ENCODE measurements around the gene SULT1A1.
"Not testable (repeated sequence)": the region's sequence is repeated elsewhere in the genome, so short reads cannot be mapped to it uniquely, and the experiment has no call there.

The SULT1A1 gene

DNA sequence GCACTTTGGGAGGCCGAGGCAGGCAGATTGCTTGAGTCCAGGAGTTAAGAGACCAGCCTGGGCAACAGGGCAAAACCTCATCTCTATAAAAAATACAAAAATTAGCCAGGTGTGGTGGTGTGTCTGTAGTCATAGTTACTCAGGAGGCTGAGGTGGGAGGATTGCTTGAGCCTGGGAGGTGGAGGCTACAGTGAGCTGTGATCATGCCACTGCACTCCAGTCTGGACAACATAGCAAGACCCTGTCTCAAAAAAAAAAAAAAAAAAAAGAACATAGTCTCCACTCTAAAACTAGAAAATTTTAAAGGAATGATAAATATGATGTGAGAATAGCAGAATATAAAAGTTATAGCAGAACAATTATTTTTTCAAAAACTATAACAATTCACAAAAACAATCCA is 10.5 kb upstream of the SULT1A1 start:
- H3K9ac ChIP-seq (ENCODE audit: low read depth in 1 of 2, low read length in 2 of 2); H3K9me3 ChIP-seq (ENCODE audit: control insufficient read depth in 2 of 2, low read length in 2 of 2); H3K36me3 ChIP-seq (ENCODE audit: control insufficient read depth in 2 of 2, insufficient read depth in 2 of 2, low read length in 2 of 2); H3K27ac ChIP-seq (ENCODE audit: low read depth in 2 of 2, low read length in 2 of 2); H3K27me3 ChIP-seq (ENCODE audit: control insufficient read depth in 2 of 2, insufficient read depth in 2 of 2, low read length in 2 of 2); H3K4me3 ChIP-seq (ENCODE audit: low read length in 2 of 2); H3K4me1 ChIP-seq (ENCODE audit: control insufficient read depth in 2 of 2, insufficient read depth in 2 of 2, low read length in 2 of 2): not testable (repeated sequence)

DNA sequence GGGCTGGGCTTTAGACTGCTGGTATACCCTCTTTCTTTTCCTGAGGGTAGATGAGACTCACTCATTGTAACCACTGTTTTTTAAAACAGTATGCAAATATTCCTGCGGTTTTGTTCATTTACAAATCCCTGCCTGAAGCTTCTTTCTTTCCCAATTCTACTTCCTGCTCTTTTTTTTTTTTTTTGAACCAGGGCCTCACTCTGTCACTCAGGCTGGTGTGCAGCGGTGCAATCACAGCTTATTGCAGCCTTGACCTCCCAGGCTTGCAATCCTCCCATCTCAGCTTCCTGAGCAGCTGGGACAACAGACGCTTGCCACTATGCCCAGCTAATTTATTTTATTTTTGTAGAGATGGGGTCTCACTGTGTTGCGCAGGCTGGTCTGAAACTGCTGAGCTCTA is 8.0 kb upstream of the SULT1A1 start:
- H3K27me3 ChIP-seq (ENCODE audit: control insufficient read depth in 2 of 2, insufficient read depth in 2 of 2, low read length in 2 of 2) = no peaks in the 10 kb centered on the region
- no peaks in the 10 kb centered on the region for H3K36me3 ChIP-seq (ENCODE audit: control insufficient read depth in 2 of 2, insufficient read depth in 2 of 2, low read length in 2 of 2)
- no peak overlapping the region for H3K4me3 ChIP-seq (ENCODE audit: low read length in 2 of 2)
- no peak overlapping the region for H3K9ac ChIP-seq (ENCODE audit: low read depth in 1 of 2, low read length in 2 of 2)
- no peak overlapping the region for H3K27ac ChIP-seq (ENCODE audit: low read depth in 2 of 2, low read length in 2 of 2)
- peaks cover 0 to 2% of the 10 kb centered on the region in 2 donors for H3K4me1 ChIP-seq (ENCODE audit: control insufficient read depth in 2 of 2, insufficient read depth in 2 of 2, low read length in 2 of 2)
- H3K9me3 ChIP-seq (ENCODE audit: control insufficient read depth in 2 of 2, low read length in 2 of 2) = no peaks in the 10 kb centered on the region

DNA sequence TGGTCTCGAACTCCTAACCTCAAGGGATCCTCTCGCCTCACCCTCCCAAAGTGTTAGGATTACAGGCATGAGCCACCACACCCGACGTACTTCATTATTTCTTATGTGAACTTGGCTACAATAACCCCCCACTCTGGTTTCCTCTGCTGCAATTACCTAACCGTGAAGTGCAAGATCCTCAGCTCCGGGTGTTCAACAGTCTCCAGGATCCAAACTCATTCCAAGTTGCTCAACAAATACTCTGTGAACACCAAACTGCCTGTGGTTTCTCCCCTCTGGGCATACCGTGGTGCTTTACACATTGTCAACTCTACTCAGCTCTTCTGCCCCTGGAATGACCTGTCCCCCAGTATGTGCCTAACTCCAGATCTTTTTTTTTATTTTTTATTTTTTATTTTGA is 6.8 kb upstream of the SULT1A1 start:
- H3K27me3 ChIP-seq (ENCODE audit: control insufficient read depth in 2 of 2, insufficient read depth in 2 of 2, low read length in 2 of 2) = no peaks in the 10 kb centered on the region
- peaks cover 0 to 2% of the 10 kb centered on the region in 2 donors for H3K4me1 ChIP-seq (ENCODE audit: control insufficient read depth in 2 of 2, insufficient read depth in 2 of 2, low read length in 2 of 2)
- H3K27ac ChIP-seq (ENCODE audit: low read depth in 2 of 2, low read length in 2 of 2) = no peak overlapping the region
- H3K36me3 ChIP-seq (ENCODE audit: control insufficient read depth in 2 of 2, insufficient read depth in 2 of 2, low read length in 2 of 2) = no peaks in the 10 kb centered on the region
- H3K4me3 ChIP-seq (ENCODE audit: low read length in 2 of 2) = no peak overlapping the region
- H3K9ac ChIP-seq (ENCODE audit: low read depth in 1 of 2, low read length in 2 of 2) = no peak overlapping the region
- no peaks in the 10 kb centered on the region for H3K9me3 ChIP-seq (ENCODE audit: control insufficient read depth in 2 of 2, low read length in 2 of 2)

DNA sequence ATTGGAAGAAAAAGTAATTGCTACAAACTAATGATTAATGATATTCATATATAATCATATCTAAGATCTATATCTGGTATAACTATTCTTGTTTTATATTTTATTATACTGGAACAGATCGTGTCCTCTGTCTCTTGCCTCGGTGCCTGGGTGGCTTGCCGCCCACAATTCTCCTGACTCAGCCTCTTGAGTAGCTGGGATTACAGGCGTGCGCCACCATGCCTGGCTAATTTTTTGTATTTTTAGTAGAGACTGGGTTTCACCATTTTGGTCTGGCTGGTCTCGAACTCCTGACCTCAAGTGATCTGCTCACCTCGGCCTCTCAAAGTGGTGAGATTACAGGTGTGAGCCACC is 6.4 kb upstream of the SULT1A1 start:
- not testable (repeated sequence) for H3K9ac ChIP-seq (ENCODE audit: low read depth in 1 of 2, low read length in 2 of 2); H3K9me3 ChIP-seq (ENCODE audit: control insufficient read depth in 2 of 2, low read length in 2 of 2); H3K27ac ChIP-seq (ENCODE audit: low read depth in 2 of 2, low read length in 2 of 2); H3K4me3 ChIP-seq (ENCODE audit: low read length in 2 of 2); H3K27me3 ChIP-seq (ENCODE audit: control insufficient read depth in 2 of 2, insufficient read depth in 2 of 2, low read length in 2 of 2); H3K4me1 ChIP-seq (ENCODE audit: control insufficient read depth in 2 of 2, insufficient read depth in 2 of 2, low read length in 2 of 2); H3K36me3 ChIP-seq (ENCODE audit: control insufficient read depth in 2 of 2, insufficient read depth in 2 of 2, low read length in 2 of 2)

DNA sequence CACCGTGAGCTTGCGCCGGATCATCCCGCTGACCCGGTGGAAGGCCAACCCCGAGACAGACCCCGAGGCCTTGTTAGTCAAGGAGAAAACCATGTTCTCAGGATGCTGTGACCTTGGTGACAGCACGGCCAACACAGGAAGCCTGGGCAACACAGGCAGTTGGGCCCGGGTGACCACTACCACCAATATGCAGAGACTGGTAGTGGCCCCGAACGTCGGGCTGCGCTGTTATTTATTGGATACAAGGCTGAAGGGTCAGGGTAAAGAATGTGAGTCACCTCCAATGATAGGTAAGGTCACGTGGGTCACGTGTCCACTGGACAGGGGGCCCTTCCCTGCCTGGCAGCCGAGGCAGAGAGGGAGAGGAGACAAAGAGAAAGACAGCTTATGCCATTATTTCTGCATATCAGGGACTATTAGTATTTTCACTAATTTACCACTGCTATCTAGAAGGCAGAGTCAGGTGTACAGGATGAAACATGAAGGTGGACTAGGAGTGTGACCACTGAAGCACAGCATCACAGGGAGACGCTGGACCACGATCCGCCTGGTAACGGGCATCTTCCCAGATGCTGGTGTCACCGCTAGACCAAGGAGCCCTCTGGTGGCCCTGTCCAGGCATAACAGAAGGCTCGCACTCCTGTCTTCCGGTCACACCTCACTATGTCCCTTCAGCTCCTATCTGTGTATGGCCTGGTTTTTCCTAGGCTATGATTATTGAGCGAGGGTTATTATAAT is 5.8 kb upstream of the SULT1A1 start:
- not testable (repeated sequence) for H3K4me1 ChIP-seq (ENCODE audit: control insufficient read depth in 2 of 2, insufficient read depth in 2 of 2, low read length in 2 of 2); H3K4me3 ChIP-seq (ENCODE audit: low read length in 2 of 2); H3K27me3 ChIP-seq (ENCODE audit: control insufficient read depth in 2 of 2, insufficient read depth in 2 of 2, low read length in 2 of 2); H3K27ac ChIP-seq (ENCODE audit: low read depth in 2 of 2, low read length in 2 of 2); H3K9ac ChIP-seq (ENCODE audit: low read depth in 1 of 2, low read length in 2 of 2); H3K36me3 ChIP-seq (ENCODE audit: control insufficient read depth in 2 of 2, insufficient read depth in 2 of 2, low read length in 2 of 2); H3K9me3 ChIP-seq (ENCODE audit: control insufficient read depth in 2 of 2, low read length in 2 of 2)

DNA sequence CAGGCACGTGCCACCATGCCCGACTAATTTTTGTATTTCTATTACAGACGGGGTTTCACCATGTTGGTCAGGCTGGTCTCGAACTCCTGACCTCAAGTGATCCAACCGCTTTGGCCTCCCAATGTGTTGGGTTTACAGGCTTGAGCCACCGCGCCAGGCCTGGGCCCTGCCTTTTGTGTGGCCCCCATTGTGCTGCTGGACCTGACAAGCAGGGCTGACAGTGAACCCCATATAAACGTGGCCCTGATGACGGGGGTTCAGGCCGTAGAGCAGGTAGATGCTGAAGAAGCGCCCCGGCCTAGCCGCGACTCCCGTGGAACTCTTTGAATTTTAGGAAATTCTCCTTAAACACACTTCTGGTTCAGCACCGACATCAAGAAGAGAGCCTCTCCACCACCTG is 4.7 kb upstream of the SULT1A1 start:
- not testable (repeated sequence) for H3K36me3 ChIP-seq (ENCODE audit: control insufficient read depth in 2 of 2, insufficient read depth in 2 of 2, low read length in 2 of 2); H3K9ac ChIP-seq (ENCODE audit: low read depth in 1 of 2, low read length in 2 of 2); H3K9me3 ChIP-seq (ENCODE audit: control insufficient read depth in 2 of 2, low read length in 2 of 2); H3K27ac ChIP-seq (ENCODE audit: low read depth in 2 of 2, low read length in 2 of 2); H3K4me3 ChIP-seq (ENCODE audit: low read length in 2 of 2); H3K27me3 ChIP-seq (ENCODE audit: control insufficient read depth in 2 of 2, insufficient read depth in 2 of 2, low read length in 2 of 2)
- H3K4me1 ChIP-seq (ENCODE audit: control insufficient read depth in 2 of 2, insufficient read depth in 2 of 2, low read length in 2 of 2) = peaks cover 8 to 11% of the 10 kb centered on the region in 2 donors

DNA sequence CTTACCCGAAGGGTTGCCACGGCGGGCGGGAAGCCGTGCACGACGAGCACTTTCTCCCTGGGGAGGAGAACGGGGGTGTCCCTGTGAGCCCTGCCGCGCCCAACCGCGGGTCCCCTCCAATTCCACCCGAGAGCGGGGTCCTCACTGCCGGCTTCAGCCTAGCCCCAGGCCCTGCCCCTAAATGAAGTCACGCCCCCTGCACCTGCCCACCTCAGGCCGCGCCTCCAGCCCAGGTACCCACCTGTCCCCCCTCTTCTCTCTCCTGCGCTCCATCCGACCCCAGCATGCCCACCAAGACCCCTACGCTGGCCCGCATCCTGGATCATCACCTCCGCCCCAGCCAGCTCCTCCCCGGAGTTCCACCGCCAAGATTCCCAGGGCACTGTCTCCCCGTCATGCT is 4.1 kb upstream of the SULT1A1 start:
- H3K36me3 ChIP-seq (ENCODE audit: control insufficient read depth in 2 of 2, insufficient read depth in 2 of 2, low read length in 2 of 2); H3K4me3 ChIP-seq (ENCODE audit: low read length in 2 of 2); H3K27ac ChIP-seq (ENCODE audit: low read depth in 2 of 2, low read length in 2 of 2); H3K9ac ChIP-seq (ENCODE audit: low read depth in 1 of 2, low read length in 2 of 2); H3K27me3 ChIP-seq (ENCODE audit: control insufficient read depth in 2 of 2, insufficient read depth in 2 of 2, low read length in 2 of 2); H3K9me3 ChIP-seq (ENCODE audit: control insufficient read depth in 2 of 2, low read length in 2 of 2): not testable (repeated sequence)
- peaks cover 8 to 14% of the 10 kb centered on the region in 2 donors for H3K4me1 ChIP-seq (ENCODE audit: control insufficient read depth in 2 of 2, insufficient read depth in 2 of 2, low read length in 2 of 2)

DNA sequence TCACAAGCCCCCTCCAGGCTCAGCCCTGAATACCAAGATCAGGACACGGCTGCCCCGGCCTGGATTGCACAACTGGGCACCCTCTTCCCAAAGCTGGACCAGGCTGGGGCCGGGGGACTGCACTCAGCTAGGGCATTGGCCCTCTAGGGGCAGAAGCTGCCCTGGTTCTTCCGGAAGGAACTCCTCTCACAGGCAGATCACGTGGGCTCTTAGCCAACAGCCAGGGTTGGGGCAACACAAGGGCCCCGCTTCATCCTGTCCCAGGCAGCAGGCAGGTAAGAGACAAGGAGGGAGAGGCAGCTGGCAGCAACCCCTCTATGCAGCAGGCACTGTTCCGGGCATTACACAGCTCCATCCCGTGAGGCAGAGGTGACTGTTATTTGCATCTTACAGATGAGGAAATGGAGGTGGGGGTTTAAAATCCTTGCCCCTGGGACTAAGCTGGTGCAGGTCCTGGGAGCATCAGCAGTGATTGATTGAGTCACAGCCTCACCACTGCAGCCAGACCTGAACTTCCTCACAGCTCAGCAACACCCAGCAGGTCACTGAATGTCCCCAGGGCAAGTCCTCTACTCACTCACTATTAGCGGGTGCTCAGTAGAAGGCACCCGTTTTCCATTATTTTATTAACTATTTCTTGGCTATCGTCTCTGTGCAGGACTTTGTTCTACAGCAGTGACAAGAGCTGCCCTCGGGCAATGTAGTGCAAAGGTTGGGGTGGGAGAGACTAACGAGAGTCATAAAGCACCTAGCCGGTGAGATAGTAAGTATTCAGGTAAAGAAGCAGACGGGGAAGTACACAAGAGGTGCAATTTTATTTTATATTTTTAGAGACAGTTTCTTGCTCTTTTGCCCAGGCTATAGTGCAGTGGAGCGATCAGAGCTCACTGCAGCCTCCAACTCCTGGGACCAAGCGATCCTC is 2.8 kb upstream of the SULT1A1 start:
- H3K36me3 ChIP-seq (ENCODE audit: control insufficient read depth in 2 of 2, insufficient read depth in 2 of 2, low read length in 2 of 2); H3K9ac ChIP-seq (ENCODE audit: low read depth in 1 of 2, low read length in 2 of 2); H3K27me3 ChIP-seq (ENCODE audit: control insufficient read depth in 2 of 2, insufficient read depth in 2 of 2, low read length in 2 of 2); H3K4me3 ChIP-seq (ENCODE audit: low read length in 2 of 2); H3K9me3 ChIP-seq (ENCODE audit: control insufficient read depth in 2 of 2, low read length in 2 of 2); H3K27ac ChIP-seq (ENCODE audit: low read depth in 2 of 2, low read length in 2 of 2): not testable (repeated sequence)
- peaks cover 8 to 14% of the 10 kb centered on the region in 2 donors for H3K4me1 ChIP-seq (ENCODE audit: control insufficient read depth in 2 of 2, insufficient read depth in 2 of 2, low read length in 2 of 2)

DNA sequence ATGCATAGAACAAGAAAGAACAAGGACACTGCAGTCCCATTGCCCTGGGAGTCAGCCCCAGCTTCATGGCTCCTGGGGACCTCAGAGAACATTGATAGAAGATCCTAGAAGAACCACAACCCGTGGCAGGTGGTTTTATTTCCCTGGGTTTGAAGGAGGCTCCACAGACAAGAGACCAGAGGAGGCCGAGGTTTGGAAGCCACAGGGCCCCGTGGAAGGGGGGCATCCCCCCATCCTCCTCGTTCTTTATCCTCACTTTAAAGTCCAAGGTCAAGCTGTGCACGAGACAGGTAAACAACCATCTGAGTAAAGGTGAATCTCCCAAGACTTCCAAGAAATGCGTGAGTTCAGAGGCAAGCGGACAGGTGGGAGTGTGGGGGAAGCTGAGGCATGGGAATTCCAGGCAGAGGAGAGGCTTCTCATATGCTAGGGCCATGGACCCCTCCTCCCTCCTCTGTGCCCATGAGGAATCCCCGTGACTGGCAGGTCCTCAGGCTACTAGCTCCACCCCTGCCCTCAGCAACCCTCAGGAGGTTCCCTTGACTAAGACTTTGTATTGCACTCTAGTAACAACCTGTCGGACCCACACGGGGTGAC is 849 bp upstream of the SULT1A1 start:
- Histone ChIP-seq H3K9me3 (ENCODE audit: control insufficient read depth in 2 of 2, low read length in 2 of 2) (no peaks in the 10 kb centered on the region), H3K27ac (ENCODE audit: low read depth in 2 of 2, low read length in 2 of 2) (peak overlapping the region; percentile 62 to 71), H3K9ac (ENCODE audit: low read depth in 1 of 2, low read length in 2 of 2) (no peak overlapping the region)

DNA sequence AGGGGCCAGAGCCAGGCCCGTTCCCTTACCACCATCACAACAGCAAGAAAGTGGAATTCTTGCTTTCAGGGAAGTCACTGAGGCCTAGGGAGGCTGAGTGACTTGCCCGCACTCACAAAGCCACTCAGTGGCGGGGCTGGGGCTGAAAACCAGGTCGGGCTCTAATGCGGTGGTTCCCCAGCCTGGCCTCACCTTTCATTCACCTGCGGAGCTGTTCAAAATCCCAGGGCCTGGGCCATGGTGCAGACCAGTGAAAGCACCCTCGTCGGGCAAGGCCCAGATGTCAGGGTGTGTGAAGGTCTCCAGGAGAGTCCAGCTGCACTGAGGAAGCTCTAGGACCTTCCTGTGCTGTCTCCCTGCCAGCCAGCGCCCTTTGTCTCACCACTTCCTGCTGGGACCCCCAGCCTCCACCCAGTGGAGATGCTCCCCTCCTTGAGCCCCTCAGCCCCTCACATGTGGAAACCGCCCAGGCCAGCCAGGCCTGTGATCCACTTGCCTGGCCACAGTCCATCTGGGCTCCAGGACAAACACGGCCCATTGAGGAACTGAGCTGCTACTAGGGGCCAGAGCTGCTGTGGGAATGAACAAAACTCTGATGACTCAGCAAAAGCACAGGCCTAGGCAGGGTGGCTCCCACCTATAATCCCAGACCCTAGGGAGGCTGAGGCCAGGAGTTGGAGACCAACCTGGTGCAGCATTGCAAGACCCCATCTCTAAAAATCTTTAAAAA is 812 bp downstream of the SULT1A1 start:
- peak overlapping the region; percentile 37 to 69 for H3K4me3 ChIP-seq (ENCODE audit: low read length in 2 of 2)
- not testable (repeated sequence) for H3K36me3 ChIP-seq (ENCODE audit: control insufficient read depth in 2 of 2, insufficient read depth in 2 of 2, low read length in 2 of 2); H3K9me3 ChIP-seq (ENCODE audit: control insufficient read depth in 2 of 2, low read length in 2 of 2); H3K27me3 ChIP-seq (ENCODE audit: control insufficient read depth in 2 of 2, insufficient read depth in 2 of 2, low read length in 2 of 2)
- H3K9ac ChIP-seq (ENCODE audit: low read depth in 1 of 2, low read length in 2 of 2) = peak overlapping the region in 1 of 2 donors; percentile 5
- peak overlapping the region; percentile 42 to 62 for H3K27ac ChIP-seq (ENCODE audit: low read depth in 2 of 2, low read length in 2 of 2)
- H3K4me1 ChIP-seq (ENCODE audit: control insufficient read depth in 2 of 2, insufficient read depth in 2 of 2, low read length in 2 of 2) = peaks cover 8 to 14% of the 10 kb centered on the region in 2 donors

More for the DNA sequence above, 849 bp upstream of the SULT1A1 start:
- H3K4me3 ChIP-seq (ENCODE audit: low read length in 2 of 2) = no peak overlapping the region
- H3K4me1 ChIP-seq (ENCODE audit: control insufficient read depth in 2 of 2, insufficient read depth in 2 of 2, low read length in 2 of 2) = peaks cover 8 to 14% of the 10 kb centered on the region in 2 donors
- H3K27me3 ChIP-seq (ENCODE audit: control insufficient read depth in 2 of 2, insufficient read depth in 2 of 2, low read length in 2 of 2) = no peaks in the 10 kb centered on the region
- H3K36me3 ChIP-seq (ENCODE audit: control insufficient read depth in 2 of 2, insufficient read depth in 2 of 2, low read length in 2 of 2) = no peaks in the 10 kb centered on the region
